SW 1271 (cell line): Measurements from ENCODE around the gene MIA3.
A peak's percentile ranks its signal among the peaks of the same experiment; 100 is the strongest.

Experiments used
- DNase-seq, 2 experiments: peaks; one replicate each; lab custom pipeline; 2025; lab: John Stamatoyannopoulos, UW

MIA3 gene

GRCh38 chr1:222618880-222619596, 1.1 kb downstream of the MIA3 start:
- DNase-seq: no peak

GRCh38 chr1:222620566-222620965, 2.7 kb downstream of the MIA3 start:
- DNase-seq: no peak

GRCh38 chr1:222622765-222623164, 4.9 kb downstream of the MIA3 start:
- DNase-seq: no peak

DNA sequence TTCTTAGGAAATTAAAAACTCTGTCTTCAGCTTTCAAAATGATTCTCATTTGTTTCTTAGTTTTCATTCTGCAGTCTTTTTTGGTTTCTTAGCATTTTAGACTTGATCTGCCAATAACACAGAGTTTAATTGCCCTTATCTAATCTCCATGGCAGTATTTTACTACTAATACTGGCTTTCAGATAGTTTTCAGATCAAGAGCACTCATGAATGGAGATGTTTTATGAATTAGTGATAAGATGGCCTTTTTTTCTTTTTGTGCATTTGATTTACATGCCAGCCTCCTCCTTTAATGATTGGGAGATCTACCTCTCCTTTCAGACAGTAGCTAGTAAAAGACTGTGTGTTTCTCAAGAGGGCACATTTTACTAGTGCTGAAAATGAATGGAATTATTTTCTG, 5.6 kb downstream of the MIA3 start:
- no peak for DNase-seq

DNA sequence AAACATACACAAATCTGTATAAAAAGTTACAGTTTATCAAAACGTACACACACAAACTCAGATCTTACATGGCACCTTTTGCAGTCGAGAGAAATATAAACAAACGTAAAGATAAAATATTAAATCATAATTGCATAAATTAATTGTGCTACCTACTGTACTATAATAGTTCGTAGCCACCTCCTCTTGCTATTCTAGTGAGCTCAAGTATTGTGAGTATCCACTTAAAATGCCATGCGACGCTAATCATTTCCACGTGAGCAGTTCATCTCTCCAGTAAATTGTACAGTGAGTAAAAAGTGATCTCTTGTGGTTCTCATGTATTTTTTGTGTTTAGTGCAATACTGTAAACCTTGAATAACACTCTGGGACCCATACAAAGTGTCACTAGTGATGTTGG, 6.3 kb downstream of the MIA3 start:
- DNase-seq: no peak

GRCh38 chr1:222627232-222627631, 9.3 kb downstream of the MIA3 start:
- DNase-seq: no peak

DNA sequence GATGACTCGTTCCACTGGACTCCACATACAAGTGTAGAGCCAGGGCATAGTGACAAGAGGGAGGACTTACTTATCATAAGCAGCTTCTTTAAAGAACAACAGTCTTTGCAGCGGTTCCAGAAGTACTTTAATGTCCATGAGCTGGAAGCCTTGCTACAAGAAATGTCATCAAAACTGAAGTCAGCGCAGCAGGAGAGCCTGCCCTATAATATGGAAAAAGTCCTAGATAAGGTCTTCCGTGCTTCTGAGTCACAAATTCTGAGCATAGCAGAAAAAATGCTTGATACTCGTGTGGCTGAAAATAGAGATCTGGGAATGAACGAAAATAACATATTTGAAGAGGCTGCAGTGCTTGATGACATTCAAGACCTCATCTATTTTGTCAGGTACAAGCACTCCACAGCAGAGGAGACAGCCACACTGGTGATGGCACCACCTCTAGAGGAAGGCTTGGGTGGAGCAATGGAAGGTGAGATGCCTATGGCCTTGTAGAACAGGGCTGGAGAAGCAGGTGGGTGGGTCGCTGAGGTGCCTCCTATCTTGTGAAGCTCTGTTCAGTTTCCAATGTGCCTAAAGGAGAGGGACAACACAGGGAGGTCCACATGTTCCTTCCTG, 12.1 kb downstream of the MIA3 start:
- no peak for DNase-seq

DNA sequence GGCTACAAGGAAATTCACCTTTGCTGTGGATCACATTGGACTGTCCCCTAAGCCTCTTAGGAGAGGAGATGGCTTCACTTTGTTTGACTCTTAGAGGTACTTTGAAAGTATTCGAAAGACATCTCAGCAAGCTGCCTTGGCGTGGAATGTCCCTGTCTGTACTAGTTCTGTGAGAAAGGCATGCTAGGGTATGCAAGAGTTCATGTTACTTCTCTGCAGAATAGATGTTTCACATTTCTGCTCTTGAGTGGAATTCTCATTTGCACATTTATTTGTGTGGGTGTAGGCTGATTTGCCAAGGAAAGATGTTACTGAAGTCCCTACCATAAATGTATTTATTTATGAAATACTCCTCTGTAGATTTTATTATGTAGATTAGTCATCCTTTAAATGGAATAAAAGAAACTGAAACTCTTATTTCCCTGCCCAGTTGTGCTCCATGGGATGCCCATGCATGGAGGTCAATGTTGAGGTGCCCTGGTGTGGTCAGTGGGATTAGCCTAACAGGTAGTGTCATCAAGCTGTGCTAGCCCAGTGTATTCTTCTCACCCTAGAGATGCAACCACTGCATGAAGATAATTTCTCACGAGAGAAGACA, 13.8 kb downstream of the MIA3 start:
- no peak for DNase-seq

- DNase-seq: no peak
Observed at GRCh38 chr1:222632749-222633148, 14.9 kb downstream of the MIA3 start.

DNA sequence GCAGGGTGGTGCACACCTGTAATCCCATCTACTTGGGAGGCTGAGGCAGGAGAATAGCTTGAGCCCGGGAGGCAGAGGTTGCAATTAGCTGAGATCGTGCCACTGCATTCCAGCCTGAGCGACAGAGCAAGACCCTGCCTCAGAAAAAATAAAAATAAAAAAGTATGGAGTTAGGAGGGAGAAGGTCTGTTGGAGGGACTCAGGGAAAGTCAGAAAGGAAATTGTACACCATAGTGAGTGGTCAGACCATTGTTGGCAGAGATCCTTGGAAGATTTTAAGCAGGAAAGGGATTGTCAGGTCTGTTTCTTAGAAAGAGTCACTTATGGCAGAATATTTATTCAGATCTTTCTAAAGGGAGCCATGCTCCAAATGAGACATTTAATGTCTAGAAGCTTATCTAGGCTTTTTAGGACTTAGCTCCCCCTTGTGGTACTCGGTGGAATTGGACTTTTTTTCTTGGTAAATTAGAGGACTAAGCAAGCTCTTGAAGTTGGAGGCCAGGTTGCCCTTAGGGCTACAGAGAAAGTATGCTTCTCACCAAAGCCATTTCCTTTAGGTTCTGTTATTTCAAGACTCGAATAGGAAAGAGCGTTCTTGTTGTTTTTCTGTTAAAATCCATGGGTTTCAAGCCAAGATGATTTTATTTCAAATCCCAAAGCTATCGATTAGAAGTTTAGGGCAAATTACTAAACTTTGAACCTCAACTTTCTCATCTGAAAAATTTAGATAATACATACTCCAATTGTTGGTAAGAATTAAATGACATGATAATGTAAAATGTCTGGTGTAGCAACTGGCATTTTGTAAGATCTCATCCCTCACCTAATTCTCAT, 16.5 kb downstream of the MIA3 start:
- DNase-seq: peak; percentile 29 to 55

DNA sequence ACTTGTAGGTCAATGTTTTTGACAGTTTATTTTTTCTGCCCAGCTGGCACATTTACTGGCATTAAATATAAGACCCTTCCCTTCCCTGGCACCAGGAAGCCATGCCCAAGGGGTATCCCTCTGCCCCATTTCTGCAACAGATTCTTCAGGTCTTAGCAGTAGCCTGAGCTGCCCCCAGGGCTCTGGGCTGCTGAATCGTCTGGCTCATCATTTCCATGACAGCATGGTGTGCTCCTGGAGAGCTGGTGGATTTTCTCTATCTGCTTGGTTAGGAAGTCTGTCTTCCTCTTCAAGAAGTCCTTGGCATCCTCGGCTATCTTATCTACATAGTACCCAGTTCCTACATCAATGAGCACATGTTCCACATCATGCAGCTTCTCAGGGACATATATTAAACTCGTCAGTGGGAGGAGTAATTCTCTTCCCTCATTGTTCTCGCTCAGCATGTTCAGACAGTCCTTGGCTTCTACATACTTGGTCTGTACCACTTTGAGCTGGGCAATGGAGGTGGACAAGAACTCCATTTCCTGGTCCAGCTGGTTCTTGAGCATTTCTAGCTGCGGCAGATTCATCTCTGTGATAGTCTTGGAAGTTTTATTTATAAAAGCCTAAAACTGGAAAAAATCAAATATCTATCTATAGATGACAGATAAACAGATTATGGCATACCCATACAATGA, 23.5 kb downstream of the MIA3 start:
- no peak for DNase-seq

DNA sequence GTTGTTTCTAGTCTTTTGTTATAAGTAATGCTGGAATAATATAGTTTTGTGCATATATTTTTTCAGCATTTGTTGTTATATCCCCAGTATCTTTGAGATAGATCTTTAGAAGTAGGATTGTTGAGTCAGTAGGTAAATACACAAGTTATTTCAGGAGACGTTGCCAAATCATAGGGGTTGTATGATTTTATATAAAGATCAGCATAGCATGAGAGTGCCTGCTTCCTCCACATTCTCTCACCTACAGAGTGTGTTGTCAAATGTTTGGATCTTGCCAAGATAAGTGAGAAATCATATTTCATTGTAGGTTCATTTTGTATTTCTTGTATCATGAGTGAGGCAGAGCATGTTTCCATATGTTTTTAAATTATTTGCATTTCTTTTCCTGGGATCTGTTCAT, 24.6 kb downstream of the MIA3 start:
- DNase-seq: no peak

- peak in 1 of 2 experiments; percentile 49 for DNase-seq
Observed at GRCh38 chr1:222643606-222643937, 25.7 kb downstream of the MIA3 start.

DNA sequence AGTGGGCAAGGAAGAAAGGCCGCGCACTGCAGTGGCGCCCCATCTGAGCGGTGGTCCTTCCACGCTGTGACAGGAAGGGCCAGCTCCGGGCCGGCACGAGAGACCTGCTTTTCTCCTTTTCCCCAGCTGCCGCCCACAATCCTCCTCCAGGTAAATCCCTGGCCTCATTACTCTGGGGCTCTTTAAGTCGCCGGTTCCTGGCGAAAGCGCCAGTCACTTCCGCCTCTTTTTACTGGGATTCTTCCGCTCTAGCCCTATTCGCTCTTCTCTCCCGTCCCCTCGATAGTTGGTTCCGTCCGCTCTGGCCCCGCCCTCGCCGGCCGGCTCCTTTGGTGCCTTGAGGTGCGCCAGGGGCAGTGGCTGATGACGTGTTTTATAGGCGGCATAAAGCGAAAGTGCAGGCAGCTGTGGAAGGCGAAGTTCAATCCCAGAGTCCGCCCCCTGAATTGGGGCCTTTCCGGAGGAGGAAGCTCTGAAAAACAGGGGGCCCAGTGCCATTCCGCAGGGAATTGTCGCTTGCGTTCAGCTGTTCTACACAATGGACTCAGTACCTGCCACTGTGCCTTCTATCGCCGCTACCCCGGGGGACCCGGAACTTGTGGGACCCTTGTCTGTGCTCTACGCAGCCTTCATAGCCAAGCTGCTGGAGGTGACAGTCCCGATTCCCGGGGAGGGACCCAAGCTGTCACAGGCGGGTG, 26.2 kb downstream of the MIA3 start:
- peak; percentile 88 to 95 for DNase-seq

GRCh38 chr1:222644636-222644980, 26.7 kb downstream of the MIA3 start:
- DNase-seq: no peak

- DNase-seq: no peak
Observed at GRCh38 chr1:222652676-222653075, 34.8 kb downstream of the MIA3 start.

DNA sequence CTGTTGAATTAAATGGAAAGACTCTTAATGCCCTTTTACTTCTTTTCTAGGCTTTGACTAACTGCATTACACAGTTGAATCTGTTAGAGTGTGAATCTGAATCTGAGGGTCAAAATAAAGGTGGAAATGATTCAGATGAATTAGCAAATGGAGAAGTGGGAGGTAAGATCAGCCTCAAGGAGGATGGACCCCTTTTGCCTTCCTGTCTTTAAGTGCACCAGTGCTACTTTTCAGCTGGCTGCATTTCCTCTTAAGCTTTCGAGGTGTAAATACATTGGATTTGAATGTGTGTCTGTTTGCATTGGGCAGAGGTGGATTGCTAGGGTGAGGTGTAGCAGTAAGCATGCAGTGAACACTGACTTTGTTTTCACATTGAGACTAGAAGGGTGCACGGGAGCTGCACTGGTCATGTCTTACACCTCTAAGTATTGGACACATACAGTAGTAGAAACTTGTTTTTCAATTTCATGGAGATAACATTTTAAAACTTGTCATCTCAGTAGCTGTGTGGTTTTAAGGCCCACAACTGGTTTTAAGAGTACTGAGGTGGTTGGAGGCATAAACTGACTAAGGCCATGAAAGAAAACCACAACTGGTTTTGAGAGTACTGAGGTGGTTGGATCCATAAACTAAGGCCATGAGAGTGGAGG, 35.4 kb downstream of the MIA3 start:
- DNase-seq: no peak

GRCh38 chr1:222654849-222655248, 37.0 kb downstream of the MIA3 start:
- DNase-seq: no peak

GRCh38 chr1:222656391-222657155, 38.7 kb downstream of the MIA3 start:
- no peak for DNase-seq

DNA sequence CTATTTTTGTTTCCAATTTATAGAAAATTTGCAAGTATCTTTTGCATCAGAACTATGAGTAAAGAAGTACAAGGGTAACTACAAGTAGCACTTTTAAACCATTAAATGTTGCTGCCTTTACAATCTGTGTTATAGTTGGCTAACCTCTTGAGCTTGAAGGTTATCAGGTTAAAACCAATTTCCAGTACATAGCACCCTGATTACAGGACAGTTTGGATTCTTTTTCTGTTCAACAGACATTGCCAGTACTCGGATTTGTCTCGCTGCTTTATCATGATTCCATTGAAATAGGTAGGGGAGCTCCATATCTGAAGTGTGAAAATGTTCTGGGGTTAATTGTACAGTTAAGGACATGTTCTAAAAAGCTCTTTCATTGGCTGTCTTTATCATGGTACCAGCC, 40.0 kb downstream of the MIA3 start:
- DNase-seq: no peak
